DMS 273 treated with DMSO at 0.1 percent for 48 hours (cell line): ENCODE data around the gene ZNF438.
"Not testable (repeated sequence)": the region's sequence is repeated elsewhere in the genome, so short reads cannot be mapped to it uniquely, and the experiment has no call there.

Experiments used
- DNase-seq: peaks from one replicate; lab custom pipeline; 2025; lab: John Stamatoyannopoulos, UW

ZNF438 gene

DNA sequence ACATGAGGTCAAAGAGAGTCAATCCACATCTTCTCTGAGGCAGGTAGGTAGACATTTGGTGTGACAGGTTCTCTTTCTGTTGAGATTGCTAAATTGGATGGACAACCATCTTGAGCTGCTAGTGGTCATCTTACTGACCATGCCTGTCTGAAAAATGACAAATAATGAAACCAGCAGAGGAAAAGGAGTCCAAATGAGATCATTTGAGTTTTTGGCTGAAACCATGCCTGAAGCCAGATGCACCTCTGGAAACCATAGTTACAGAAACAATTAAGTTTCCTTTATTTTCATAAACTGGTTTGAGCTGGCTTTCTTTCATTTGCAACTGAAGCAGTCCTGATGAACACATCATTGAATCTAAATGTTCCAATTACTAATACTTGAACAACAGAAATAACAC is 100.6 kb downstream of the ZNF438 start:
- DNase-seq, result no peak

DNA sequence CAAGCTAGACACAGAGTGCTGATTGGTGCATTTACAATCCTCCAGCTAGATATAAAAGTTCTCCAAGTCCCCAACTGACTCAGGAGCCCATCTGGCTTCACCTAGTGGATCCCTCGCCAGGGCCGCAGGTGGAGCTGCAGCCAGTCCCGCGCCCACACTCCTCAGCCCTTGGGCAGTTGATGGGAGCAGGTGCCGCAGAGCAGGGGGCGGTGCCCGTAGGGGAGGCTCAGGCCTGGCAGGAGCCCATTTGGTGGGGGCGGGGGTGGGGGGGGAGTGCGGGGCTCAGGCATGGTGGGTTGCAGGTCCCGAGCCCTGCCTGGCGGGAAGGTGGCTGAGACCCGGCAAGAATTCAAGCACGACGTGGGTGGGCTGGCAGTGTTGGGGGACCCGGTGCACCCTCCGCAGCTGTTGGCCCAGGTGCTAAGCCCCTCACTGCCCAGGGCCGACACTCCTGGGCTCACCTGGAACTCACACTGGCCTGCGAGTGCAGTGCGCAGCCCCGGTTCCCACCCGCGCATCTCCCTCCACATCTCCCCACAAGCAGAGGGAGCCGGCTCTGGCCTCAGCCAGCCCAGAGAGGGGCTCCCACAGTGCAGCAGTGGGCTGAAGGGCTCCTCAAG is 101.7 kb downstream of the ZNF438 start:
- DNase-seq, result no peak

DNA sequence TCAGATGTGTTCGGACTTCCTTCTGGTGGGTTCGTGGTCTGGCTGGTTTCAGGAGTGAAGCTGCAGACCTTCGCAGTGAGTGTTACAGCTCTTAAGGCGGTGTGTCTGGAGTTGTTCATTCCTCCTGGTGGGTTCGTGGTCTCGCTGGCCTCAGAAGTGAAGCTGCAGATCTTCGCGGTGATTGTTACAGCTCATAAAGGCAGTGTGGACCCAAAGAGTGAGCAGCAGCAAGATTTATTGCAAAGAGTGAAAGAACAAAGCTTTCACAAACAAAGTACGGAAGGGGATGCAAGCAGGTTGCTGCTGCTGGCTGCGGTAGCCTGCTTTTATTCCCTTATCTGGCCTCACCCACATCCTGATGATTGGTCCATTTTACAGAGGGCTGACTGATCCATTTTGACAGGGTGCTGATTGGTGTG is 102.3 kb downstream of the ZNF438 start:
- not testable (repeated sequence) for DNase-seq

DNA sequence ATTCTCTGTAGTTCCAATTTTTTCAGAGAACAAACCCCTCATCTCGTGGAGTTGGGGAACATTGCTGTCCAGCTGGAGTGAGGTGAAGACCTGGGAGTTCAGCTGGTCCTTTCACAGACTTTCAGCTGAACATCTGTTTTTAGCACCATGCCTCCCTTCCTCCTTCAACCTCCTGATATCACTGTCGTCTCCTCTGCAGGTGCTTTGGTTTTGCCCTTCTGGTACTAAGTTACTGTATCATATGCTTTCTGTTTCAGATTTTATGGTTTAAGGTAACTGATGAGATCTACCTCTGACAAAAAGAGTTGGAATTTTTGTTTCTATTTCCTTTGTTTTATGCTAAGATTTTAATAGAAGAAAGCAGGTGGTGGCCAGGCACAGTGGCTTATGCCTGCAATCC is 102.9 kb downstream of the ZNF438 start:
- no peak for DNase-seq

DNA sequence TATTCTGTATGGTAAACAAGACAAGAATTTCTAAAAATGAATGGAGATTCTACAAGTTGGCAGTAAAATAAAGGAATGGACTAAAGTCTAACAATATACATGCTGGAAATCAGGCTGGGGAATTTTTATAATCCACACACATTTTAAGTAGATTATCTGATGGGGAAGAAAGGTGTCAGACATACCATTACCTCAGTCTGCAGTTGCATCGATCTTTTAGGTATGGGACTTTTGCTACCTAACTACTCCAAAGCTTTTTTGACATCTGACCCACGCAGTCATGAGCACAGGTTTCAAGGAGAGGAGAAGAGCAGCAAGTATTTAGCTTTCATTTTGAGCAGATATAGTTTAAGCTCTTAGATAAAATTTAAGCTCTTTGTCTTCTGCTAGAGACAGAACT is 113.0 kb downstream of the ZNF438 start:
- no peak for DNase-seq

DNA sequence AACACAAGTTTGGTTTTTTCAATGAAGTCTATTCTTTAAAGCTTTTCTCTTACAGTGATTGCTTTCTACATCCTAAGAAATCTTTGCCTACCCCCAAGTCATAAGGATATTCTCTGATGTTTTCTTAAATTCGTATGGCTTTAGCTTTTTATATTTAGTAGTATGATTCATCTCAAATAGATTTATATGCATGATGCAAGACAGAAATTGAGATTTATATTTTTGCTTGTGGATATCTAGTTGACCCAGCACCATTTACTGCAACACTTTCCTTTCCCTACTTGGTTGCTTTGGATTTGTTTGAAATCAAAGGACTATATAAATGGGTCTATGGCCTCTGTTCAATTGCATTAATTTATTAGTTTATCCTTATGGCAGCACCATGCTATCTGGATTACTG is 113.9 kb downstream of the ZNF438 start:
- DNase-seq, result no peak

DNA sequence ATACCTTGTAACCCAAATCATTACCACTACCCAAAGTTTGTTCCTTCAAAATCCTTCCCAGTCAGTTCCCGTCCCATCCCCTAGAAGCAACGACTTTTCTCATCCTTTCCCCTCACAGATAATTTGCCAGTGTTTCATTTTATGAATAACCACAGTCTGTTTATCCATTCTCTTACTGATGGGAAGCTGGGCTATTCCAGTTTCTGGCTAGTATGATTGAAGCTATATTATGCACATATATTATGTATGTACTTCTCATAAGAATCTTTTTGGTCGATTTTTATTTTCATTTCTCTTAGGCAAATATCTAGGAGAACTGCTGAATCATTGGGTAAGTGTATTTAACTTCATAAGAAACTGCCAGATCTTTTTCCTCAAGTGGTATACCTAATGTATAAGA is 114.6 kb downstream of the ZNF438 start:
- no peak for DNase-seq

DNA sequence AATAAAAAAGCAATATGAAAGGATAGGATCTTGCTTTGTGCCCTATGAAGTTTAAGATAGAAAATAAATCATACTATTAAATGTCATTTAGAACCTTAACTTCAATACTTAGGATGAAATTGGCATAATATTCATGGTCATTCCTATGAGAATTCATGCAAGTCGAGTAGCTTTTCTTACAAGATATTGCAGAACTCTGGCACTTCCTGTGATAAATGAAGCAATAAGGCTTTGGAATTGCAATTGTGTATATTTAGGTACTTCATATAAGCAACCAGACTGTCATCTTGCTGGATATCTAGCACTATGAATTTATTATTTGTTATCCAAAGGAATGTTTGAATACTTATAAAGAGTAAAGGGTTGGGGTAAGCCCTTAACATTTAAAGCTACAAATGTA is 116.5 kb downstream of the ZNF438 start:
- no peak for DNase-seq

DNA sequence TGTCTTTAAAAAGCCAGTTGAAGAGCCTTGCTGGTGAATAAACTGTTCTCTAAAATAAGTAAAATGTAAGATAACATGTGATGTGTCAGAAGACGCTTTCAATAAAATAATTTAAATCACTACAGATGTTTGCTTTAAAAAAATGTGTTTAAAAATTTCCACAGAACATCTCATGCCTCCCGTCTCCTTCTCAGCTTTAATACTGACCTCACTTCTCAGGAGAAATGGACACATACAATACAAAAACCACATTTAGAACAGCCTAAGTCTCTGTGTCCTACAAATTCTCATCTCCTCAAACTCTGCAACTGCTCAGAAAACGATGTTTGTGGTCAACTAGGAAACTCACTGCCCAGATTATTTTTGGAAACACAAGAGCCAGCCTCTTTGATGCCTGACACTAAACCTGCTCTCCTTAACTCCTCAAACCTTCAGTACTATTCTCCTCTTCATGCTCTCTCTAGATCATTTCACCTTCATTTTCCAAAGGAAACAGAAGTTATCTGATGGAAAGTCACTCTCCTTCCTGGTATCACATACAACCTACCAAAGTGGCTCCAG is 120.3 kb downstream of the ZNF438 start:
- DNase-seq, result no peak

DNA sequence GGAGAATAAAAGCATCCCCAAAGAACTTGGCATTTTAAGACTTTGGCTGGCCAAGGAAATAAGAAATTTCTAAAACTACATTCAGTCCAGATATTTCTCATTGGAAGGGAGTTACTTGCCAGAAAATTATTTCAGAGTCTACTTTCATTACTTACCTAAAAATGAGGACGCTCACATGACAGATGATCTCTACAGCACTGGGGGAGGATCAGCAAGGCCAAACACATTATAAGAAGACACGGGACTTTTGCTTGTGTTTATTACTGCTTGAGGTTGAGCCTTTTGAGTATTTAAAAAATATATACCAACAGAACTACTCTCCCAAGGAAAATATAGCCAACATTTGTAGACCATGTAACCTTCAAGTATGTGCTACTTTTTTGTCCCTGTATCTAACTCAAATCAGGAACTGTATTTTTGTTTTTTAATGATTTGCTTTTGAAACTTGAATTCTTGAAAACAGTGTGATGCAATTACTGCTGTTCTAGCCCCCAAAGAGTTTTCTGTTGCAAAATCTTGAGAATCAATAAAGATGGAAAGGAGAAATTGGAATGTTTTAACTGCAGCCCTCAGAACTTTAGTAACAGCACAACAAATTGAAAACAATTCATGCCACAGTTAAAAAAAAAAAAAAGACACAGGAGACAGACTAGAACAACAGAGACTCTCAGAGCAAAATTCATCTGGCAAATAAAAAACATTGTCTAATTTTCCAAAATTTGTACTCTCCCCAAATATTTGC is 128.1 kb downstream of the ZNF438 start:
- no peak for DNase-seq

DNA sequence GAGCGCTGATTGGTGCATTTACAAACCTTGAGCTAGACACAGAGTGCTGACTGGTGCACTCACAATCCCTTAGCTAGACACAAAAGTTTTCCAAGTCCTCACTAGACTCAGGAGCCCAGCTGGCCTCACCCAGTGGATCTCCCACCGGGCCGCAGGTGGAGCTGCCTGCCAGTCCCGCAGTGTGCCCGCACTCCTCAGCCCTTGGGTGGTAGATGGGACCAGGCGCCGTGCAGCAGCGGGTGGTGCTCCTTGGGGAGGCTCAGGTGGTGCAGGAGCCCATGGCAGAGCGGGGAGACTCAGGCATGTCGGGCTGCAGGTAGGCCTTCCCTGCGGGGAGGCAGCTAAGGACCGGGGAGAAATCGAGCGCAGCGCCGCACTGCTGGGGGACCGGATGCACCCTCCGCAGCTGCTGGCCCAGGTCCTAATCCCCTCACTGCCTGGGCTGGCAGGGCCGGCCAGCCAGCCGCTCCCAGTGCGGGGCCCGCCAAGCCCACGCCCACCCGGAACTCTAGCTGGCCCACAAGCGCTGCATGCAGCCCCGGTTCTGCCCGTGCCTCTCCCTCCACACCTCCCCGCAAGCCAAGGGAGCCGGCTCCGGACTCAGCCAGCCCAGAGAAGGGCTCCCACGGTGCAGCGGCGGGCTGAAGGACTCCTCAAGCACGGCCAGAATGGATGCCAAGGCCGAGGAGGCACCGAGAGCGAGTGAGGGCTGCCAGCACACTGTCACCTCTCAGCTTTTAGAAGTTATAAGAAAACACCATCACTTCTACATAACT is 128.9 kb downstream of the ZNF438 start:
- DNase-seq, result no peak

DNA sequence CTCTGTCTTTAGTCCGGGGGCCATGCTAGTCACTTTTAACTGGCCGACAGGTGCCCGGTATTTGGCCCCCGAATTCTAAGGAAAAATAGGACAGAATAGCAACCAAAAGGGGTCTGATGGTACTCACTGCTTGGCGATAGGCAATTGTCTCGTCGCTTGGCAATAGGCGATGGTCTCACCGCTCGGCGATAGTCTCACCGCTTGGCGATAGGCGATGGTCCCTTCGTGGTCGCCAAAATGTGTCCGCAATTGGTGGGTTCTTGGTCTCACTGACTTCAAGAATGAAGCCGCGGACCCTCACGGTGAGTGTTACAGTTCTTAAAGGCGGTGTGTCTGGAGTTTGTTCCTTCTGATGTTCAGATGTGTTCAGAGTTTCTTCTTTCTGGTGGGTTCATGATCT is 130.2 kb downstream of the ZNF438 start:
- not testable (repeated sequence) for DNase-seq

DNA sequence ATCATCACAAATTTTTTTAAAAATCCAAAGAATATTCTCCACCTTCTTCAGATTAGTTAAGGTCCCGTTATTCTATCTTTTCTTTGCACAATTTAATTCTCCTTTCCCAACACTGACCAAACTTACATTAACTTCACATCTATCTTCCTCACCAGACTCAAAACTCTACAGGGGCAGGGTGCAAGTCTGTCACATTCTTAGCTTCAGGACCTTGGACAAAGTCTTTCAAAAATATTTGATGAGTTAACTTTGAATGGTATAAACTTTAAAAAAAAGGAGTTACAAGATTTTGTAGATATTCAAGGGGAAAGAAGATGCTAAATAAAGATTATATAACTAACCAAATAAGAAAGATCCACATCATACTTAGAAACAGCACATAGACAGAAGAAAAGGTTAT is 132.7 kb downstream of the ZNF438 start:
- DNase-seq, result no peak

DNA sequence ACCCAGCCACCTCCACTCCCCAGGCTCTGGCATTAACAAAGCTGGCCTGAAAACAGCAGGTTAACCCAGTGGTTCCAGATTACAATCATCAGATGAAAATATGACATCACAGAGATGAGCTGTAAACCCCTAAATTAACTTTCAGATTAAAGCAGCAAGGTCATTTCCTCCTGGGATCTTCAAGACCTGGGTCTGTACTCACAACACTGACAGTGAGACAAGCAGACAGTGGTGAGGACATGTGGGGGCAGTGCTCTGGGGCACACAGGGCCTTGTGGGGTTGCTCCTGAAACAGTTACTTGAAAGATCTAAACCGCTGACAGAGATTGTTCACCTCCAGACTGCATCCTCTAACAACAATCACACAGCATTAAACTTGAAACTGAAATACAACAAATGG is 134.1 kb downstream of the ZNF438 start:
- no peak for DNase-seq

DNA sequence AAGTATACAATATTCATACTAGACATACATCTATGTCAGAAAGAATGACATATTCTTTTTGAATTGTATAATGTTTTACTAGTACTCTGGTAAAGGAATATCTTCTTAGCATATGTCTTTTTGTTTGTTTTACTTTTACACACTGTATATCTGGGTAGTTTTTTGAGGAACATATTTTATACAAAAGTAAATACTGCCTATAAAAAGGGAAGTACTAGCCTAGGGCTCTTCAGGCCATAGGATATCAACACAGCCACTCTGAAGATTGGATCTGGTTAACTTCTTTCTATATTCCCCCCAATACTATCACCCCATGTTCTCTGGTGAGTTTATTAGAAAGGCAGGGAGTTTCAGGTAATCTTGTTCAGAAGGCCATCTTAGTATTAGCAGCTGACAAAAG is 134.6 kb downstream of the ZNF438 start:
- no peak for DNase-seq

DNA sequence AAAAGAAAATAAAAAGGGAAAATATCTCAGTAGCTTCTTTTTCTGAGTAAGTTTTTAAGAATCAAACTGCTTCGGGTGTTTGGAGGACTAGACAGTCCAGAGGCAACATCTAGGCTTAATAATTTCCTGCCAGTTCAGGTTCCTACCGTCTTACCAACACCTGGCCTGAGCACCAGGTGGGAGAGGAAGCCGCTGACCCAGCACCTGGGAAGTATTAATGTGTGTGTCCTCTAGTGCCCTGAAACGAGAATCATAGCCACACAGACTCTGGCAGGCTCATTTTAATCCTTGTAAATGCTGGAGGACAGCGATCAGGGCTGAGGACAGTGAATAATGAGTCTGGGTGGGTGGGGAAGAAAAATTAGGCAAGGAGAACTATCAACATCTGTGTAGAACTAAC is 137.4 kb downstream of the ZNF438 start:
- DNase-seq, result no peak

DNA sequence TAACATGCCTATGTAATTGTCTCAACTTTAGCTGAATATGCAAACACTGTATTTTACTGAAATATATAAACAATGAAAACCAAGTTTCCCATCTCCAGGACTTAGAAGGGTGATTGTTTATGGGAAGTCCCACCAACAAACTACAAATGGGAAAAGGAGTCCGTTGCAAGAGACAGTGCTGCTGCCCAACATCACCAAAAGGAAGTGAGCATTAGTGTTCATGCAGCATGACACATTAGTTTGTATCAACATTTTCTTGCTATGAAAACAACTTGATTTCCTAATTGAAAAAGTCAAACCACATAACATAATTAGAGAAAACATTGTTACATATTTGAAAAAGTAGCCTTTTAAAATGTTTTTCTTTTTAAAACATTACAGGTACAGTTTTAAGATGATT is 138.5 kb downstream of the ZNF438 start:
- no peak for DNase-seq

DNA sequence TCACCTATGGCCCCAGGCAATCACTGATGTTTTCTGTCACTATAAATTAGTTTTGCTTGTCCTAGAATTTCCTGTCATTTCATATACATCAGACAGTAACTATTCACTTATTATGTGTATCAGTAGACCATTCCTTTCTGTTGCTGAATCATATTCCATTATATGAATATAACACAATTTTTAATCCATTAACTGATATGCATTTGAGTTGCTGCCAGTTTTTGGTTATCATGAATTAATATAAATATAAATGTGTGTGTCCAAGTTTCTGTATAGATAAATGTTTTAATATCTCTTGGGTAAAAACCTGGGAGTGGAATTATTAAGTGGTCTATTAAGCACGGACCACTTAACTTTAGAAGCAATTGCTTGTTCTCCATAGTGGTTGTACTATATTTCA is 143.8 kb downstream of the ZNF438 start:
- no peak for DNase-seq

DNA sequence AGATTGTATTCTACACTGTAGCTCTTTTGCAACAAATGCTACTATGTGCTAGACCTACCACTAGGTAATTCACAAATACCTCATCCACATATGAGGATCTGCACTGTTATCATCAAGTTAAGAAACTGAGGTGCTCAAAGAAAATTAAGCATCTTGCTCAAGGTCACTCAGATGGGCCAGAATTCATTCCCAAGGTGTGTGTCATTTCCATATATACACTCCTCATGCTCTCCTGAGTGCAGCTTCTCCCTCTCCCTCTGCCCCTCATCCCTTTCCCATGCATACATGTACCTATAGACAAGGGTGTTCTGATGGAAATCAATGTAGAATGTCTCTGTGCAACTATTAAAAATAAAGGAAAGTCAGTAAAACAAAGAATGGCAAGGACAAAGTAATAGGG is 146.2 kb downstream of the ZNF438 start:
- DNase-seq, result no peak

DNA sequence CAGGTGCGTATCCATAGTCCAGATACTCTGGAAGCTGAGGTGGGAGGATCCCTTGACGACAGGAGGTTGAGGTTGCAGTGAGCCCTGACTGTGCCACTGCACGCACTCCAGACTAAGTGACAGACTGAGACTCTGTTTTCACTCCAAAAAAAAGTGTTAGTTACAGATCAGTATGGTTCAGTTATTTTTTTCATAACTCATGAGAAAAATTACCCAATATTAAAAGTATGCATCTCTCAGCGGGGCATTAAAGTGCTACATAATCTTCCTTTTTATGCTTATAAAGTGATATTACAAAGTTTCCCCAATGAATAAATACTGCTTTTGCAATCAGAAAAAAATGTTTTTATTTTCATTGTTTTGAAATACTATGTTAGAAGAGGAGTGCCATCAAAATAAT is 147.9 kb downstream of the ZNF438 start:
- no peak for DNase-seq

DNA sequence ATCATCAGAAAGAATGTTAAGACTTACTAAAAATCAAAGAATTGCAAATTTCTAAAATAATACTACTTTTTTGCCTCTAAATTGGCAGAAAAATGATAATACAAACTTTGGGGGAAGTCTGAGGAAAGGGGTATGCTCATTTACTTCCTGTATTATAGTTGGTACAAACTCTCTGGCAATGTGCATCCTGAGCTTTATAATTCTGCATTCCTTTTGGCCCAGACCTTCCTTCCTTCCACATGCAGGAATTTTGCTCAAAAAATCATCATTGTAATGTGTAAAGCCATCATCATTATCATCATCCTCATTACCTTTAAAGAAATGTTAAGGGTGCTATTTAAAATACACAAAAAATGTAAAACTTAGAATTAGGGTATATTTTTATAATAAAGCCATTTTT is 148.5 kb downstream of the ZNF438 start:
- DNase-seq, result no peak

DNA sequence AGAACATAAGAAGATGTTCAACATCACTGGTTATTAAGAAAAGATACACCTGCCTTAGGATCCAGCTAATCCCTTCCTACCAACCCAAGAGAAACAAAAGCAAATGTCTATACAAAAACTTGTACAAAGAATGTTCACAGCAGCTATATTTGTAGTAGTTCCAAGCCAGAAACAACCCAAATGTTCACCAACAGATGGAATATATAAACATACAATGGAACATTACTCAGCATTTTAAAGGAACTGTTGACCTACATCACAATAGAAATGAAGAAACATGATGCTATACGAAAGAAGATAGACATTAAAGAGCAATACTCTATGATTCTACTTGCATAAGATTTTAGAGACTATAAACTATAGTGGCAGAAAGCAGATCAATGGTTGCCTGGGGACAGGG is 149.4 kb downstream of the ZNF438 start:
- DNase-seq, result no peak

DNA sequence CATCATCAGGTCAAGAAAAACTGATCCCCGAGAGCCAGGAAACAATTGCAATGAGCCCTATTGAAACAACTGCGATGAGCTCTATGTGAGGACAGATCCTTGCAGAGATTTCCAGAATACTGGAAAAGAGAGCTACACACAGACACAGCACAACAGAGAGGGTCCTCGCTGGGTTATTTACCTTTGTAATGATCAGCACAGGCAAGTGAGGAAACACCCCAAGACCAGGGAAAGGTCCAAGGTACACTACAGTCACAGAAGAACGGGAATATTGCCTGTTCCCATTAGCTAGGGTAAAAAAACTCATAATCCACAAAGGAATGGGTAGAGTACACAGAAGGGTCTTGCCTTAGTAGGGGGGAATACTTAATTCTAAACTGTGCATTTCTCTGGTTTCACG is 152.7 kb downstream of the ZNF438 start:
- DNase-seq, result no peak
